GM10248 (cell line): ENCODE measurements around the gene DACH1.

Source experiments
- CTCF ChIA-PET: fragments of 300-600 bp; sonication (Branson Sonifier 250); formaldehyde crosslinking; extraction: SDS; loops from one replicate; lab custom pipeline; 2021; ENCODE audit warnings: antibody characterized with exemption; lab: Yijun Ruan, JAX
- POLR2A ChIA-PET: fragments of 350-650 bp; sonication (Branson Sonifier 250); formaldehyde crosslinking; extraction: SDS; loops from one replicate; lab custom pipeline; 2020; ENCODE audit warnings: antibody characterized with exemption; lab: Yijun Ruan, JAX
- DNase-seq: peaks from one replicate; pipeline ENCODE4 v3.0.0; 2012; ENCODE audit errors: extremely low spot score
- TF ChIP-seq, protein P1 (sequence below): IDR thresholded peaks from 2 replicates; pipeline ENCODE4 v1.5.1; 2012; ENCODE audit warnings: mild to moderate bottlenecking, low read depth; ENCODE audit errors: extremely low read depth, missing control alignments, control extremely low read depth

The DACH1 gene

DNA sequence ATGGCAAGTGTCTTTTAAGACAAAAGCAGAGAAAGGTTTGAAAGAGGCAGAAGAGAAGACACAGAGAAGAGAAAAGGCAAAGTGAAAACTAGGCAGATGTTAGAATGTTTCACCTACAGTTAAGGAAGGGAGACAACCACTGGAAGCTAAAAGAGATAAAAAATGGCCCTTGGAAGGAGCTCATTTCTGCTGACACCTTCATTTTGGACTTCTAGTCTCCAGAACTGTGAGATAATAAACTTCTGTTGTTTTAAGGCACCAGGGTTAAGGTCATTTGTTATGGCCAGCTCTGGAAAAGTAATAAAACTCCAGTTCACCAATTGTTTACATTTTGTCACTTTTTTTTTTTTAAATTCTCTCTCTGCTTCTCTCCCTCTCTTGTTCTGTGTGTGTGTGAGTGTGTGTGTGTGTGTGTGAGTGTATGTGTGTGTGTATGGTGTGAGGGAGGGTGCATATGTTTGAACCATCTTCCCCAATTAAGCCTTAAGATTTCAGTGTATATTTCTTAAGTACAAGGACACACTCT is 374.6 kb downstream of the DACH1 start:
- ChIA-PET CTCF (interaction anchor here (1.1 kb wide), 1 partner anchor 13 kb away, joined by 3 read pairs; no protein-coding TSS in a partner anchor), POLR2A (no interaction called here)

DNA sequence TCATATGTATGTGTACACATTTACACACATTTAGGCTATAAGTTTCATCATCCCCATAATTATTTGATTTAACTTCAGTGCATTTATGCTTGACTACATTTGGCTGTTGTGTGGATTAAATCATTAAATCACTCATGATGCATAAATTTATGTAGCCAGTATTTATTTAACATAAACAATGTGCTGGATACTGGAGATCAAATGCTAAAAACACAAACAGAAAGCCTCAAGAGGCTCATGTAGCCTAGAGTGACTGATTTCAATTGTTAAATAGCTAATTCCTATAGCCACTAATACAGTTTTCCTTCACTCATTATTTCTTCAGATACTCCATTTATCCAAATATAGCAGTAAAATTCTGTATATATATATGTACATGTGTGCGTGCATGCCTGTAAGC is 376.0 kb downstream of the DACH1 start:
- POLR2A ChIA-PET: no interaction called here
- DNase-seq: no peak
- TF ChIP-seq, protein P1, sequence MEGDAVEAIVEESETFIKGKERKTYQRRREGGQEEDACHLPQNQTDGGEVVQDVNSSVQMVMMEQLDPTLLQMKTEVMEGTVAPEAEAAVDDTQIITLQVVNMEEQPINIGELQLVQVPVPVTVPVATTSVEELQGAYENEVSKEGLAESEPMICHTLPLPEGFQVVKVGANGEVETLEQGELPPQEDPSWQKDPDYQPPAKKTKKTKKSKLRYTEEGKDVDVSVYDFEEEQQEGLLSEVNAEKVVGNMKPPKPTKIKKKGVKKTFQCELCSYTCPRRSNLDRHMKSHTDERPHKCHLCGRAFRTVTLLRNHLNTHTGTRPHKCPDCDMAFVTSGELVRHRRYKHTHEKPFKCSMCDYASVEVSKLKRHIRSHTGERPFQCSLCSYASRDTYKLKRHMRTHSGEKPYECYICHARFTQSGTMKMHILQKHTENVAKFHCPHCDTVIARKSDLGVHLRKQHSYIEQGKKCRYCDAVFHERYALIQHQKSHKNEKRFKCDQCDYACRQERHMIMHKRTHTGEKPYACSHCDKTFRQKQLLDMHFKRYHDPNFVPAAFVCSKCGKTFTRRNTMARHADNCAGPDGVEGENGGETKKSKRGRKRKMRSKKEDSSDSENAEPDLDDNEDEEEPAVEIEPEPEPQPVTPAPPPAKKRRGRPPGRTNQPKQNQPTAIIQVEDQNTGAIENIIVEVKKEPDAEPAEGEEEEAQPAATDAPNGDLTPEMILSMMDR: no peak
- CTCF ChIA-PET: interaction anchor here (1.5 to 1.8 kb wide), 3 partner anchors 7 to 13 kb away, joined by 5 to 6 read pairs (median 5); no protein-coding TSS in a partner anchor

More for the DNA sequence above, 374.6 kb downstream of the DACH1 start:
- DNase-seq: no peak
- TF ChIP-seq, protein P1: no peak

DNA sequence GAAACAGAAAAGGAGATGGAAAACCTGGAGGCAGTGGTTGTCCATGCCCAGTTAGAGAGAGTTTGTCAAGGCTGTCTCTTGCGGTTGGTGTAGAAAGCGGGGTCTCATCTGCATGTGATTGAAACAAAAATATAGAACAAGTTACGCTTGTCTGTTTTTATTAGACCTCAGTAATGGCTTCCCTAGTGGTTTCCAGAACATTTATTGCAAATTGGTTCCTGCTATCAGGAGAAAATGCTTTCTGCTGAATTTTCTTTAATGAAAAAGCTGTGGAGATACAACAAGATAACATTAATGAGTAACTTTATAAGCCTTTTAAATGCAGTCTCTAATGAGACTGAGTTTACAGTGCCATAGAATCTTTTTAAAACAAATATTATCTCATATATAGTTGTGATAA is 378.0 kb downstream of the DACH1 start:
- TF ChIP-seq, protein P1: no peak
- ChIA-PET POLR2A (no interaction called here), CTCF (interaction anchor here (1.6 kb wide), 1 partner anchor 9 kb away, joined by 3 read pairs; no protein-coding TSS in a partner anchor)
- DNase-seq: no peak

DNA sequence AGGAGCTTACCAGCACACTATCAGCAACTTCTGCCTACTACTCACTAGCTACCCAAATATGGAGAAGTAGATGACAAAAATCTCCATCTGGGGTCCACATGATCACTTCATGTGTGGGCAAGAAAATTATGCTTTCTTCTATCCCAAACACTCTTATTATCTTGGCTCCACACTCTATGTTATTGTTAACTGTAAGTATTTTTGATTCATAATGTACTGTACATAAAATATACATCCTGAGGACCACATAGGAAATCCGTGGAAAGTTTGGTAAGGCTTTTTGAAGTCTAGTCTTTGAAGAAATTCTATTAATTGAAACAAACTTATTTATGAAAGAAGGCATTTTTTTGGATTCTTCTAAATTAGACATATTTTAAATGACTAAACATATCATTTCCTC is 378.8 kb downstream of the DACH1 start:
- POLR2A ChIA-PET: no interaction called here
- no peak for DNase-seq
- CTCF ChIA-PET: no interaction called here
- TF ChIP-seq, protein P1: no peak

DNA sequence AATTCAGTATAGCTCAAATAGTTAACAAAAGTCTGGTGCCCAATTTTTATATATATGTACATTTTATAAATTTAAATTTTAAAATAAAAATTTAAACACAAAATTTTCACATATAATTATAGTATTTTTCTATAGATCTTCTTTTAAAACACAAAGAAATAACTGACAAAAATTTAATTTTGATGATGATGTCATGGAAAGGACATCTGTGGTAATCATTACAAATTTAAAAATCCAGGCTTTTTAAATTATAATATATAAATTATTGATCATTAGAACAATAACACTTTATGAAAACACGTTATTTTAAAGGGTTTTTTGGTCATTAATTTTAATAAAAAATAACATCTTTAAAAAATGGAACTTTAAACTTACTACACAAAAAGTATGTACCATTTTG is 381.1 kb downstream of the DACH1 start:
- DNase-seq: no peak
- POLR2A ChIA-PET: no interaction called here
- CTCF ChIA-PET: no interaction called here
- TF ChIP-seq, protein P1: no peak

DNA sequence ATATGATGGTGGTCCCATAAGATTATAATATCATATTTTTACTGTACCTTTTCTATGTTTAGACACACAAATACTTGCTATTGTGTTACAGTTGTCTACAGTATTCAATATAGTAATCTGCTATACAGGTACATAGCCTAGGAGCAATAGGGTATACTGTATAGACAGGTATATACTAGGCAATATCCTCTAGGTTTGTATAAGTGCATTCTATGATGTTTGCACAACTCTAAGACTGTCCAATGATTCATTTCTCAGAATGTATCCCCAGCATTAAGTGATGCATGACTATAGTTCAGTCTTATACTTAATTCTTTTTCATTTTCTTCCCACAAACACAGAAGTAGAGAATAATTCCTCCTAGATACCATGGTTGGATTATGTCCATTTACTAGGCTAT is 383.3 kb downstream of the DACH1 start:
- DNase-seq: no peak
- TF ChIP-seq, protein P1: no peak
- POLR2A ChIA-PET: no interaction called here
- CTCF ChIA-PET: no interaction called here
